Keratinocyte (primary cell): ENCODE measurements around the gene ITGA7. TPM values are rescaled to one million over a fixed set of nuclear protein-coding genes. Genes with fewer than 3 reads are reported as not detected.

Experiments used
- DNase-seq: peaks from one replicate; pipeline ENCODE4 v3.0.0-alpha.2; 2011; ENCODE audit warnings: low read depth, missing footprints, low spot score
- FAIRE-seq: peaks from 2 replicates; lab custom pipeline; 2011; peaks lifted over from hg19 to GRCh38; lab: Jason Lieb, UNC
- H2AFZ ChIP-seq: 2 replicates; pipeline ENCODE4 v1.6.0; 2012; ENCODE audit warnings: low read length, control low read depth, inconsistent platforms; ENCODE audit not compliant: control insufficient read depth
- H3K27ac ChIP-seq: 2 replicates; pipeline ENCODE4 v1.5.1; 2011; ENCODE audit warnings: low read length; ENCODE audit not compliant: control insufficient read depth, insufficient read depth
- H3K27me3 ChIP-seq: 3 replicates; pipeline ENCODE4 v1.6.0; 2011; ENCODE audit warnings: low read length; ENCODE audit not compliant: control insufficient read depth, insufficient read depth; ENCODE audit errors: extremely low read depth
- H3K36me3 ChIP-seq, 2 experiments: 2 replicates in 1 of 2; 3 replicates in 1 of 2; pipeline ENCODE4 v1.5.1; 2011; ENCODE audit warnings: low read length in 2 of 2, mild to moderate bottlenecking in 1 of 2; ENCODE audit not compliant: control insufficient read depth in 2 of 2, insufficient read depth in 2 of 2; ENCODE audit errors: extremely low read depth in 1 of 2
- H3K4me1 ChIP-seq: 3 replicates; pipeline ENCODE4 v1.5.1; 2011; ENCODE audit warnings: low read length; ENCODE audit not compliant: control insufficient read depth, insufficient read depth; ENCODE audit errors: extremely low read depth
- H3K4me2 ChIP-seq: 3 replicates; pipeline ENCODE4 v1.6.0; 2011; ENCODE audit warnings: low read depth, low read length; ENCODE audit not compliant: control insufficient read depth, insufficient read depth; ENCODE audit errors: extremely low read depth
- H3K4me3 ChIP-seq, 3 experiments: fragments of 200-600 bp in 1 of 3; sonication (generic) in 1 of 3; 2 replicates in 2 of 3; 3 replicates in 1 of 3; pipeline ENCODE4 v1.5.1; 2011 to 2016; ENCODE audit warnings: low read length in 3 of 3, mild to moderate bottlenecking in 3 of 3, control low read depth in 2 of 3, inconsistent platforms in 1 of 3, low read depth in 1 of 3, mixed read lengths in 1 of 3, mixed run types in 1 of 3, moderate library complexity in 1 of 3; ENCODE audit not compliant: control insufficient read depth in 2 of 3, insufficient read depth in 2 of 3; ENCODE audit errors: extremely low read depth in 1 of 3
- H3K79me2 ChIP-seq: 2 replicates; pipeline ENCODE4 v1.6.0; 2012; ENCODE audit warnings: low read length; ENCODE audit not compliant: control insufficient read depth, insufficient read depth
- H3K9ac ChIP-seq: 3 replicates; pipeline ENCODE4 v1.6.0; 2011; ENCODE audit warnings: low read length; ENCODE audit not compliant: control insufficient read depth, insufficient read depth; ENCODE audit errors: extremely low read depth
- H3K9me1 ChIP-seq: 3 replicates; pipeline ENCODE4 v1.6.0; 2011; ENCODE audit warnings: low read length; ENCODE audit not compliant: control insufficient read depth, insufficient read depth; ENCODE audit errors: extremely low read depth
- H3K9me3 ChIP-seq: 2 replicates; pipeline ENCODE4 v1.5.1; 2012; ENCODE audit warnings: low read depth, low read length; ENCODE audit not compliant: control insufficient read depth
- H4K20me1 ChIP-seq: 3 replicates; pipeline ENCODE4 v1.6.0; 2011; ENCODE audit warnings: low read length; ENCODE audit not compliant: control insufficient read depth, insufficient read depth; ENCODE audit errors: extremely low read depth
- CTCF ChIP-seq, 3 experiments: IDR thresholded peaks in 1 of 3; conservative IDR thresholded peaks in 1 of 3; optimal IDR thresholded peaks in 1 of 3; 2 replicates in 2 of 3; 3 replicates in 1 of 3; pipeline versions ENCODE3 to v1.5.1; 2011; ENCODE audit warnings: low read length in 3 of 3, mild to moderate bottlenecking in 3 of 3, moderate library complexity in 2 of 3, control low read depth in 1 of 3, inconsistent platforms in 1 of 3; ENCODE audit not compliant: insufficient read depth in 2 of 3; ENCODE audit errors: extremely low read depth in 1 of 3
- EZH2 ChIP-seq: IDR thresholded peaks from one replicate; pipeline ENCODE4 v1.6.1; 2012; ENCODE audit warnings: inconsistent platforms, mild to moderate bottlenecking, low read length, moderate library complexity
- dilution Hi-C: fragments of 300-500 bp; cut with MboI; formaldehyde crosslinking; loops from one replicate; pipeline ENCODE4 v1.7.0; 2020; ENCODE audit warnings: low sequenced_read_pairs; ENCODE audit not compliant: extremely low pct_ligation_motif_present
- polyA plus RNA-seq, 5 experiments: library from polyadenylated mRNA; depleted of rRNA in 3 of 5; stranded (reverse) in 3 of 5; stranded (forward) in 1 of 5; unstranded in 1 of 5; fragments of >200 nt; gene quantifications; 1 replicate in 1 of 5; 2 replicates in 3 of 5; 3 replicates in 1 of 5; pipeline versions ENCODE4 v1.2.1 to v1.2.3, GENCODE V29; 2011 to 2012; ENCODE audit warnings: missing spikeins in 2 of 5, low read depth in 1 of 5, low replicate concordance in 1 of 5

Gene ITGA7
- polyA plus RNA-seq, 1 donor (not counting 4 experiments of a cell fraction or from before 2014, with no cell fraction given): 0.04 TPM

GRCh38 chr12:55654511-55655214 lies 53.0 kb downstream of the ITGA7 start:
- Histone ChIP-seq H3K79me2 (no peaks in the 10 kb centered on the region), H3K36me3 (no peaks in the 10 kb centered on the region), H3K9ac (no peak overlapping the region), H3K9me3 (no peaks in the 10 kb centered on the region), H3K9me1 (no peaks in the 10 kb centered on the region), H3K27me3 (no peaks in the 10 kb centered on the region), H3K27ac (no peak overlapping the region), H2AFZ (no peak overlapping the region), H3K4me2 (no peak overlapping the region), H3K4me1 (no peaks in the 10 kb centered on the region), H3K4me3 (no peak overlapping the region), H4K20me1 (no peaks in the 10 kb centered on the region)
- no peak for FAIRE-seq
- no peak for TF ChIP-seq CTCF (optimal IDR thresholded peaks at IDR 0.05 in 1 of 3, IDR thresholded peaks at IDR 0.05 in 1 of 3, conservative IDR thresholded peaks at IDR 0.05 in 1 of 3; ENCODE audit: extremely low read depth in 1 of 3, insufficient read depth in 2 of 3, low read length in 3 of 3)
- dilution Hi-C loops: no loop called here
- DNase-seq: no peak

GRCh38 chr12:55653031-55653430 lies 54.7 kb downstream of the ITGA7 start:
- Histone ChIP-seq H3K4me3 (no peak overlapping the region), H3K79me2 (no peaks in the 10 kb centered on the region), H3K9ac (no peak overlapping the region), H4K20me1 (no peaks in the 10 kb centered on the region), H3K9me3 (no peaks in the 10 kb centered on the region), H3K9me1 (no peaks in the 10 kb centered on the region), H2AFZ (no peak overlapping the region), H3K4me1 (no peaks in the 10 kb centered on the region), H3K27ac (no peak overlapping the region), H3K27me3 (no peaks in the 10 kb centered on the region), H3K4me2 (no peak overlapping the region), H3K36me3 (no peaks in the 10 kb centered on the region)
- FAIRE-seq (no peak), DNase-seq (no peak)
- dilution Hi-C loops: no loop called here
- TF ChIP-seq CTCF (optimal IDR thresholded peaks at IDR 0.05 in 1 of 3, IDR thresholded peaks at IDR 0.05 in 1 of 3, conservative IDR thresholded peaks at IDR 0.05 in 1 of 3; ENCODE audit: extremely low read depth in 1 of 3, insufficient read depth in 2 of 3, low read length in 3 of 3) (no peak), EZH2 (no peak)
